Measurements from ENCODE around the gene ADRA1B. TPM values are rescaled to one million over a fixed set of nuclear protein-coding genes. Genes with fewer than 3 reads are reported as not detected.
"Not testable (repeated sequence)": the region's sequence is repeated elsewhere in the genome, so short reads cannot be mapped to it uniquely, and the experiment has no call there.

ADRA1B gene
- total RNA-seq, 4 donors from 2014 or later, result 1.7 to 12.2 (median 5.2) TPM

GRCh38 chr5:160011471-160011870 lies 95.2 kb downstream of the ADRA1B start:
- Histone ChIP-seq H3K27ac (peak overlapping the region in 1 of 4 donors; percentile 13), H3K4me3 (peak overlapping the region in 1 of 4 donors; percentile 7), H3K9me3 (no peaks in the 10 kb centered on the region), H3K4me1 (peaks cover 0 to 24% (median 3%) of the 10 kb centered on the region in 4 donors), H3K36me3 (peaks cover 0 to 29% (median 0%) of the 10 kb centered on the region in 3 donors), H3K27me3 (no peaks in the 10 kb centered on the region)
- TF ChIP-seq CTCF (IDR thresholded peaks at IDR 0.05), result no peak
- no peak for TF ChIP-seq POLR2A (IDR thresholded peaks at IDR 0.05)
- DNase-seq, result no peak

GRCh38 chr5:160014197-160014596 lies 97.9 kb downstream of the ADRA1B start:
- Histone ChIP-seq H3K36me3 (peaks cover 0 to 40% (median 0%) of the 10 kb centered on the region in 3 donors), H3K4me1 (peaks cover 0 to 24% (median 3%) of the 10 kb centered on the region in 4 donors)
- not testable (repeated sequence) for H3K27ac ChIP-seq, H3K4me3 ChIP-seq, H3K9me3 ChIP-seq, DNase-seq, H3K27me3 ChIP-seq

- H3K36me3 ChIP-seq, result peaks cover 0 to 23% (median 0%) of the 10 kb centered on the region in 3 donors
- TF ChIP-seq POLR2A (IDR thresholded peaks at IDR 0.05), result no peak
- TF ChIP-seq CTCF (IDR thresholded peaks at IDR 0.05), result no peak
Observed at GRCh38 chr5:160018945-160019625, 102.8 kb downstream of the ADRA1B start.

GRCh38 chr5:160020266-160020770 lies 104.0 kb downstream of the ADRA1B start:
- no peaks in the 10 kb centered on the region for H3K9me3 ChIP-seq
- peaks cover 0 to 10% (median 0%) of the 10 kb centered on the region in 4 donors for H3K4me1 ChIP-seq
- TF ChIP-seq POLR2A (IDR thresholded peaks at IDR 0.05) (no peak), CTCF (IDR thresholded peaks at IDR 0.05) (no peak)
- H3K4me3 ChIP-seq, result no peak overlapping the region
- peak overlapping the region in 2 of 4 donors; percentile 14 to 44 for H3K27ac ChIP-seq
- DNase-seq, result no peak
- H3K27me3 ChIP-seq, result no peaks in the 10 kb centered on the region
- peaks cover 0 to 15% (median 0%) of the 10 kb centered on the region in 3 donors for H3K36me3 ChIP-seq

More at GRCh38 chr5:160018945-160019625, 102.8 kb downstream of the ADRA1B start:
- Histone ChIP-seq H3K27ac (no peak overlapping the region), H3K27me3 (no peaks in the 10 kb centered on the region), H3K9me3 (no peaks in the 10 kb centered on the region), H3K4me1 (peaks cover 0 to 10% (median 0%) of the 10 kb centered on the region in 4 donors), H3K4me3 (no peak overlapping the region)
- no peak for DNase-seq

GRCh38 chr5:160020964-160021363 lies 104.7 kb downstream of the ADRA1B start:
- Histone ChIP-seq H3K4me1 (peaks cover 0 to 10% (median 0%) of the 10 kb centered on the region in 4 donors), H3K27me3 (no peaks in the 10 kb centered on the region), H3K9me3 (no peaks in the 10 kb centered on the region), H3K36me3 (peaks cover 0 to 12% (median 0%) of the 10 kb centered on the region in 3 donors), H3K4me3 (no peak overlapping the region), H3K27ac (peak overlapping the region in 2 of 4 donors; percentile 14 to 44)
- TF ChIP-seq POLR2A (IDR thresholded peaks at IDR 0.05) (no peak), CTCF (IDR thresholded peaks at IDR 0.05) (no peak)
- DNase-seq, result no peak

GRCh38 chr5:160021831-160022446 lies 105.7 kb downstream of the ADRA1B start:
- TF ChIP-seq POLR2A (IDR thresholded peaks at IDR 0.05), result no peak
- TF ChIP-seq CTCF (IDR thresholded peaks at IDR 0.05), result peak; percentile 52 to 92 (median 88)
- H3K9me3 ChIP-seq, result no peaks in the 10 kb centered on the region
- DNase-seq, result peak in 2 of 3 donors; percentile 32 to 72
- no peak overlapping the region for H3K27ac ChIP-seq
- H3K27me3 ChIP-seq, result no peaks in the 10 kb centered on the region
- peaks cover 0 to 7% (median 0%) of the 10 kb centered on the region in 3 donors for H3K36me3 ChIP-seq
- H3K4me3 ChIP-seq, result no peak overlapping the region
- H3K4me1 ChIP-seq, result peaks cover 0 to 10% (median 0%) of the 10 kb centered on the region in 4 donors

All from Peyer's patch (tissue), 4 donors.